PC-9 (cell line): ENCODE measurements around the gene PKD1L1. TPM values are rescaled to one million over a fixed set of nuclear protein-coding genes. Genes with fewer than 3 reads are reported as not detected.

ENCODE experiments used
- BruUV-seq: library from RNA; stranded (reverse); fragments of 400-500 nt; replicated peaks from 2 replicates; lab custom pipeline; 2021; lab: Mats Ljungman, UMichigan
- CTCF ChIA-PET: fragments of 300-600 bp; sonication (Branson Sonifier 250); formaldehyde crosslinking; loops from one replicate; lab custom pipeline; 2022; ENCODE audit warnings: antibody characterized with exemption; lab: Charles Lee
- POLR2A ChIA-PET: fragments of 300-600 bp; sonication (Branson Sonifier 250); formaldehyde crosslinking; loops from one replicate; lab custom pipeline; 2022; ENCODE audit warnings: antibody characterized with exemption; ENCODE audit not compliant: unreplicated experiment; lab: Charles Lee
- DNase-seq, 2 experiments: peaks; one replicate each; pipeline versions ENCODE4 v3.0.0 to v3.0.0-alpha.2; 2015 to 2022; ENCODE audit warnings: mixed read lengths in 1 of 2
- H2AFZ ChIP-seq: fragments of 200-600 bp; sonication (generic); 2 replicates; pipeline ENCODE4 v1.8.1; 2017; ENCODE audit warnings: antibody characterized with exemption
- H3F3A ChIP-seq: fragments of 200-600 bp; sonication (generic); 2 replicates; pipeline ENCODE4 v1.8.1; 2017; ENCODE audit warnings: antibody characterized with exemption, mild to moderate bottlenecking, low read depth; ENCODE audit not compliant: insufficient read depth
- H3K27ac ChIP-seq: fragments of 200-600 bp; sonication (generic); 2 replicates; pipeline ENCODE4 v1.6.1; 2016; ENCODE audit warnings: mixed run types
- H3K27me3 ChIP-seq: fragments of 200-600 bp; sonication (generic); 2 replicates; pipeline ENCODE4 v1.6.1; 2016; ENCODE audit warnings: low read depth, mixed run types; ENCODE audit not compliant: insufficient read depth
- H3K36me3 ChIP-seq: fragments of 200-600 bp; sonication (generic); 2 replicates; pipeline ENCODE4 v1.6.1; 2016; ENCODE audit warnings: low read depth, mixed run types
- H3K4me1 ChIP-seq: fragments of 200-600 bp; sonication (generic); replicated peaks from 2 replicates; pipeline ENCODE4 v1.6.1; 2016; ENCODE audit warnings: mixed run types; ENCODE audit not compliant: insufficient read depth
- H3K4me2 ChIP-seq: fragments of 200-600 bp; sonication (generic); 2 replicates; pipeline ENCODE4 v1.6.1; 2017; ENCODE audit warnings: mixed run types
- H3K4me3 ChIP-seq: fragments of 200-600 bp; sonication (generic); 2 replicates; pipeline ENCODE4 v1.6.1; 2016; ENCODE audit warnings: mixed run types
- H3K79me2 ChIP-seq: fragments of 200-600 bp; sonication (generic); 2 replicates; pipeline ENCODE4 v1.6.1; 2017; ENCODE audit warnings: low read depth, mixed run types
- H3K9me2 ChIP-seq: fragments of 200-600 bp; sonication (generic); 2 replicates; pipeline ENCODE4 v1.8.1; 2017; ENCODE audit warnings: mild to moderate bottlenecking; ENCODE audit not compliant: insufficient read depth
- H3K9me3 ChIP-seq: fragments of 200-600 bp; sonication (generic); 2 replicates; pipeline ENCODE4 v1.8.1; 2016; ENCODE audit warnings: low read depth; ENCODE audit not compliant: insufficient read depth
- H4K20me1 ChIP-seq: fragments of 200-600 bp; sonication (generic); 2 replicates; pipeline ENCODE4 v1.8.1; 2017; ENCODE audit not compliant: insufficient read depth
- EZH2 ChIP-seq: fragments of 200-600 bp; sonication (generic); IDR thresholded peaks from 2 replicates; pipeline ENCODE4 v1.8.0; 2017; ENCODE audit warnings: antibody characterized with exemption, low read depth
- intact Hi-C: fragments of 100-400 bp; cut with micrococcal nuclease; formaldehyde crosslinking; loops from one replicate; pipeline ENCODE4 v1.10.0; 2022; ENCODE audit not compliant: unreplicated experiment
- total RNA-seq: library from RNA; stranded (reverse); gene quantifications from 2 replicates; pipeline ENCODE4 v1.2.3, GENCODE V29; 2021
- TF ChIP-seq, protein P1 (sequence below): fragments of 200-600 bp; sonication (generic); conservative IDR thresholded peaks from 2 replicates; pipeline ENCODE4 v1.6.1; 2017; ENCODE audit warnings: mixed run types, antibody characterized with exemption, mild to moderate bottlenecking, moderate library complexity

The PKD1L1 gene
- total RNA-seq, 1 experiment from 2014 or later, result 0.07 TPM

DNA sequence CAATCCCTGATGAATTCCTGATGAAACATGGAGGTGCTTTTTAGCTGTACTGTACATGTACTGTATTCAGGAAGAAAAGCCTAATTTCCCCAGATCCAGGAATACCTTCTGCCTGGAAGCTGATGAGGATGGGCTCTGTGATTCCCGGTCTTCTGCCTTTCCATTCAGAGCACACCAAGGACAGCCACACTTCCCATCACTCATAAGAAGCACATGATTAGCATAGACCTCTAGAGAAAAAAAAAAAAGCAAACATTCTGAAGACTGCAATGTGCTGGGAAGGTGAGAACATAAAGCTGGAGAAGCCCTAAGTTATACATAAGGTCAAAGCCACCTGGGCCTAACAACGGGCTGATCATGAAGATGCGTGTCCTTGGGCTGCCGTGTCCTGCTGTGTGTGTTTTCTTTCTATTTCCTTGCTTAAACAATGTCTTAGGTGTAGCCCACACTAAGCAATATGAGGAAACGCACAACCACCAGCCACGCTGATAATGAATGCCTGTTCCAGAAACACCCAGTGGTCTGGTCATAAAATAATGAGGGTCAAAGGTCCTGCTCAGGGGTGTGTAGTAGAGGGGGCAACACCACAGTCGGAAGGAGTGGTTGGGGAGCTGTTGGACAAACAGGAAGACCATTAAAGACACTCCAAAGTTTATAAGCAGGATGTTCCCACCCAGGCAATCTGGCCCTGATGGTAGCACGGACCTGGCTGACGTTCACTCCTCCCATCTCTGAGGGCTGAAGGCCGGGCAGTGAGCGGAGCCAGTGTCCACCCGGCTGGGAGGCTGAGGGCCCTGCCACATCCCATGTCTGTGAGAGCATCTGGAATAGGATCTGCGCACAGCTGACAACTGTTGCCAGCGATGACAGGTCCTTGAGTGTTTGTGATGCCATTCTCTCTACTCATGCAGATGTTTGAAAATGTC is 7.9 kb downstream of the PKD1L1 start:
- peaks cover 23% of the 10 kb centered on the region for H3K4me1 ChIP-seq
- no peaks in the 10 kb centered on the region for H3K27me3 ChIP-seq
- no peak overlapping the region; the same call in 1 of the 2 replicates for H3K4me2 ChIP-seq
- POLR2A ChIA-PET, result no interaction called here
- TF ChIP-seq EZH2, result no peak
- TF ChIP-seq, protein P1, sequence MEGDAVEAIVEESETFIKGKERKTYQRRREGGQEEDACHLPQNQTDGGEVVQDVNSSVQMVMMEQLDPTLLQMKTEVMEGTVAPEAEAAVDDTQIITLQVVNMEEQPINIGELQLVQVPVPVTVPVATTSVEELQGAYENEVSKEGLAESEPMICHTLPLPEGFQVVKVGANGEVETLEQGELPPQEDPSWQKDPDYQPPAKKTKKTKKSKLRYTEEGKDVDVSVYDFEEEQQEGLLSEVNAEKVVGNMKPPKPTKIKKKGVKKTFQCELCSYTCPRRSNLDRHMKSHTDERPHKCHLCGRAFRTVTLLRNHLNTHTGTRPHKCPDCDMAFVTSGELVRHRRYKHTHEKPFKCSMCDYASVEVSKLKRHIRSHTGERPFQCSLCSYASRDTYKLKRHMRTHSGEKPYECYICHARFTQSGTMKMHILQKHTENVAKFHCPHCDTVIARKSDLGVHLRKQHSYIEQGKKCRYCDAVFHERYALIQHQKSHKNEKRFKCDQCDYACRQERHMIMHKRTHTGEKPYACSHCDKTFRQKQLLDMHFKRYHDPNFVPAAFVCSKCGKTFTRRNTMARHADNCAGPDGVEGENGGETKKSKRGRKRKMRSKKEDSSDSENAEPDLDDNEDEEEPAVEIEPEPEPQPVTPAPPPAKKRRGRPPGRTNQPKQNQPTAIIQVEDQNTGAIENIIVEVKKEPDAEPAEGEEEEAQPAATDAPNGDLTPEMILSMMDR, result no peak
- H3K4me3 ChIP-seq, result no peak overlapping the region
- 0 out of 2 replicates have a peak overlapping the region, but pooled peaks have one; percentile 73 for H3K27ac ChIP-seq
- no peak overlapping the region for H2AFZ ChIP-seq
- no peaks in the 10 kb centered on the region for H4K20me1 ChIP-seq
- BruUV-seq, result no TSS peak
- peaks cover 11% of the 10 kb centered on the region; the same call in 1 of the 2 replicates for H3F3A ChIP-seq
- H3K36me3 ChIP-seq, result no peaks in the 10 kb centered on the region
- no peaks in the 10 kb centered on the region for H3K9me3 ChIP-seq
- no peak for DNase-seq
- intact Hi-C loops, result loop anchor here (10.0 kb wide), 1 partner anchor 116 kb away; no protein-coding TSS in a partner anchor
- H3K79me2 ChIP-seq, result no peaks in the 10 kb centered on the region
- H3K9me2 ChIP-seq, result no peaks in the 10 kb centered on the region
- CTCF ChIA-PET, result interaction anchor here (0.6 to 1.9 kb wide), 2 partner anchors 42 to 674 kb away, joined by 4 to 12 read pairs (median 5); no protein-coding TSS in a partner anchor

DNA sequence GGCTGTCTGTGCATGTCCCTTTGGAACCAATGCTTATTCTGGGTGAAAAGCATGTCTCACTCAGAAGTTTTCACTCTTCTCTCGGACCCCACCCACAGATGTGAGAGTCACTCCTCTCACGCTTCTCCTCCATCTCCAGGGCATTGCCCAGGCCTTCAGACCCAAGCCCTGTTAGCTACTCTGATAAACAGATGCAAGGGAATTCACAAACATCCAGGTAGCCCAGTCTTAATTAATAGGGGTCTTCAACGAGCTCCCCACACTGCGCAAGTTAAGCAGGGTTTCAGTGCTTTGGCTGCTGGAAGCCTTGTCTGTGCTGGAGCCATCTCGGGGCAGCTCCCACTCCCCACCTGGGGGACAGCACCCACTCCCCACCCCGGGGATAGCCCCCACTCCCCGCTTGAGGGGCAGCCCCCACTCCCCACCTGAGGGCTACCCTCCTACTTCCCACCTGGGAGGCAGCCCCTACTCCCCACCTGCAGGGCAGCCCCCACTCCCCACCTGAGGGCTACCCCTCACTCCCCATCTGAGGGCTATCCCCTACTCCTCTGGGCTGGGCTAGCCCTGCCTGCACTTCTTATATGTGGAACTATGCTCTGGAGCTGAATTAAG is 8.7 kb downstream of the PKD1L1 start:
- no peak for TF ChIP-seq EZH2
- TF ChIP-seq, protein P1, result no peak
- Histone ChIP-seq H3K9me3 (no peaks in the 10 kb centered on the region), H3K9me2 (no peaks in the 10 kb centered on the region), H3K27me3 (no peaks in the 10 kb centered on the region), H4K20me1 (no peaks in the 10 kb centered on the region), H3K4me2 (no peak overlapping the region), H3F3A (peaks cover 11% of the 10 kb centered on the region; the same call in 1 of the 2 replicates), H3K27ac (no peak overlapping the region), H3K4me1 (peaks cover 23% of the 10 kb centered on the region), H2AFZ (no peak overlapping the region), H3K79me2 (no peaks in the 10 kb centered on the region), H3K4me3 (no peak overlapping the region), H3K36me3 (no peaks in the 10 kb centered on the region)
- BruUV-seq, result no TSS peak
- ChIA-PET POLR2A (no interaction called here), CTCF (interaction anchor here (1.2 to 1.5 kb wide), 3 partner anchors 673 to 680 kb away, joined by 3 to 5 read pairs (median 5); no protein-coding TSS in a partner anchor)
- intact Hi-C loops, result loop anchor here (10.0 kb wide), 2 partner anchors 115 to 505 kb away; no protein-coding TSS in a partner anchor
- DNase-seq, result no peak

DNA sequence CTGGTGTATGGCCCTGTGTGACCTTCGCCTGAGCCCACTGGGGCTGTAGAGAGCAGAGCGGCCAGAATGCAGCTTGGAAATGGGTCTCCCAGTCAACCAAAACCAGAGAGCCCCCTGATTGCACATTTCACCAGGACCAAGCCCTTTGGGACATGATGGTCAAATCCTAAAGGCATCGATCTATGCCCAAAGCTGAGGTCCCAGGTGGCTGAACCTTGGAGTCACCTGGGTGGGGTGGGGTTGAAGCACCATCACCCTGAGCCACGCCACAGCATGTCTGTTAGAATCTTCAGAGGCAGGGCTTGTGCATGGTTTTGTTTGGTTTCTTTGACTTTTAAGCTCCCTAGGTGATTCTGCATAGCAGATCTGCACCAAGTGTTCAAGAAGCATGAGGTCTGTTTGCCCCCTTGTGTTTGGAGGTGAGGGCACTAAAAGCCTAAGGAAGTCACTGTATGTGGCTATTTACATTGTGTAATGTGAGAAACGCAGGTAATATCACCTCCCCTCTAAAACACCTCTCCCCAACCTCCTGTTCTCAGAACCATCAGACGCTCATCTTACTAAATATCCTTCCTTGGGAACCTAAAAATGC is 9.6 kb downstream of the PKD1L1 start:
- DNase-seq, result peak; percentile 38 to 59
- no peak for TF ChIP-seq EZH2
- TF ChIP-seq, protein P1, result peak; percentile 69
- CTCF ChIA-PET, result interaction anchor here (0.6 to 1.5 kb wide), 4 partner anchors 276 to 679 kb away, joined by 3 to 5 read pairs (median 4); no protein-coding TSS in a partner anchor
- Histone ChIP-seq H2AFZ (no peak overlapping the region), H3K27ac (no peak overlapping the region), H3K79me2 (no peaks in the 10 kb centered on the region), H3F3A (peaks cover 11% of the 10 kb centered on the region; the same call in 1 of the 2 replicates), H3K4me3 (no peak overlapping the region), H3K4me1 (peaks cover 23% of the 10 kb centered on the region), H3K9me2 (no peaks in the 10 kb centered on the region), H3K36me3 (no peaks in the 10 kb centered on the region), H3K4me2 (no peak overlapping the region), H3K9me3 (no peaks in the 10 kb centered on the region), H4K20me1 (no peaks in the 10 kb centered on the region), H3K27me3 (no peaks in the 10 kb centered on the region)
- BruUV-seq, result no TSS peak
- intact Hi-C loops, result loop anchor here (1.0 to 10.0 kb wide), 3 partner anchors 362 to 672 kb away; no protein-coding TSS in a partner anchor
- POLR2A ChIA-PET, result interaction anchor here (0.5 kb wide), 2 partner anchors 337 to 454 kb away, joined by 3 to 4 read pairs; no protein-coding TSS in a partner anchor
